ENCODE data around the gene RFX2. TPM values are rescaled to one million over a fixed set of nuclear protein-coding genes. Genes with fewer than 3 reads are reported as not detected.

Gene RFX2
- total and polyA plus RNA-seq, 10 of the 15 experiments (the other 5 are each of a cell fraction or from before 2014, with no cell fraction given), result 3.2 to 9.8 (median 4.7) TPM

DNA sequence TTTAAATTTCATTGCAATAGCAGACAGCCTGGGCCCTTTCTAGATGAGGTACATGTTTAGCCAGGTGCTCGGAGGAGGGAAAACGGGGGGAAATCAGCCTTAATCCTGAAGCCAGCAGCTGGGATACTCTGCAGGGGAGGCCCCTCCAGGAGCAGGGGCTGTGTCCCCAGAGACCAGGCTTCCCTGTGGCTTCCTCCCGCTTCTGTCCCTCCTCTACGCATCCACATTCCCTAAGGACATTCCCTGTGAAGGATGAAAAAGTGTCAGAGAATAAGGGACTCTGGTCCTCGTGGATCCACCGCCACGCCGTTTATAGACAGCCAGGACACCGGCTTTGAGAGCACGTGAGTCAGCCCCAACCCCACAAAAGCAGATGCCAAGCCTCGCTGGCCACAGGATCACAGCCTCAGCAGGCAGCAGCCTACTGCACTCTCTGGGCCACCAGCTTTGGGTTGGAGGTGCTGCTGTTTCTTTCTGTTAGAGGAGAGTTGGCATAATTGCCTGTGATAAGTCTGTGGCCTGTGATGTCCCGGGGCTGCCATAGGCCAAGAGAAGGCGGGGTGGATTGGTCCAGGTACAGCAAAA is 95.7 kb downstream of the RFX2 start:
- in situ Hi-C loops (cut with MboI) (no loop called here), intact Hi-C loops (cut with micrococcal nuclease; ENCODE audit: unreplicated experiment) (no loop called here)
- 0 out of 4 replicates have a peak, but pooled peaks cover 0 to 2% of the 10 kb centered on the region in 2 experiments for H3K27me3 ChIP-seq (replicated peaks in 1 of 2; ENCODE audit: control insufficient read depth in 2 of 2, insufficient read depth in 2 of 2, low read length in 1 of 2)
- WGBS (ENCODE audit: insufficient coverage, insufficient replicate concordance, low lambda C conversion rate, missing lambda C conversion rate), result 69% methylated on average over 13 of the region's 13 CpGs
- no peaks in the 10 kb centered on the region for H4K20me1 ChIP-seq (ENCODE audit: control insufficient read depth, insufficient read depth)
- no peak overlapping the region for H2AFZ ChIP-seq (ENCODE audit: control insufficient read depth, low read depth, low read length)
- no peak overlapping the region for H3K4me3 ChIP-seq
- POLR2A ChIA-PET, result no interaction called here
- SMC1A ChIA-PET (ENCODE audit: uncharacterized antibody, unreplicated experiment), result interaction anchor here (1.3 kb wide), 1 partner anchor 27 kb away, joined by 4 read pairs; no protein-coding TSS in a partner anchor
- H3K27ac ChIP-seq (ENCODE audit: control insufficient read depth, insufficient read depth), result no peak overlapping the region
- no peak for FAIRE-seq
- CTCF ChIA-PET, result interaction anchor here (1.5 to 3.1 kb wide), 2 partner anchors 8 to 47 kb away, joined by 6 to 14 read pairs; no protein-coding TSS in a partner anchor
- RAD21 ChIA-PET (ENCODE audit: unreplicated experiment), result no interaction called here
- H3K79me2 ChIP-seq (ENCODE audit: control insufficient read depth, insufficient read depth, low read length), result no peaks in the 10 kb centered on the region
- no peaks in the 10 kb centered on the region for H3K9me3 ChIP-seq (replicated peaks; ENCODE audit: control insufficient read depth, insufficient read depth, low read length)
- no peak for ATAC-seq
- no peak for DNase-seq (ENCODE audit: low read depth, low spot score)
- no peak for TF ChIP-seq MEF2B (IDR thresholded peaks at IDR 0.05; ENCODE audit: partially characterized antibody, poor library complexity, severe bottlenecking)
- TF ChIP-seq CBFB (IDR thresholded peaks at IDR 0.05; ENCODE audit: low read depth), result no peak
- TF ChIP-seq CREB1 (IDR thresholded peaks at IDR 0.05; ENCODE audit: low read depth), result no peak
- no peak for TF ChIP-seq MEF2A (IDR thresholded peaks at IDR 0.05; ENCODE audit: insufficient read depth, low read depth, low read length)
- no TSS peak for BruUV-seq (replicated peaks)
- H3K9ac ChIP-seq (ENCODE audit: control insufficient read depth, insufficient read depth, low read length), result no peak overlapping the region
- no peak overlapping the region for H3K4me2 ChIP-seq (ENCODE audit: control insufficient read depth, insufficient read depth)
- H3K4me1 ChIP-seq (ENCODE audit: control insufficient read depth, insufficient read depth, low read length), result no peaks in the 10 kb centered on the region
- no peaks in the 10 kb centered on the region for H3K36me3 ChIP-seq (ENCODE audit: control insufficient read depth in 2 of 2, insufficient read depth in 2 of 2, low read length in 1 of 2)

DNA sequence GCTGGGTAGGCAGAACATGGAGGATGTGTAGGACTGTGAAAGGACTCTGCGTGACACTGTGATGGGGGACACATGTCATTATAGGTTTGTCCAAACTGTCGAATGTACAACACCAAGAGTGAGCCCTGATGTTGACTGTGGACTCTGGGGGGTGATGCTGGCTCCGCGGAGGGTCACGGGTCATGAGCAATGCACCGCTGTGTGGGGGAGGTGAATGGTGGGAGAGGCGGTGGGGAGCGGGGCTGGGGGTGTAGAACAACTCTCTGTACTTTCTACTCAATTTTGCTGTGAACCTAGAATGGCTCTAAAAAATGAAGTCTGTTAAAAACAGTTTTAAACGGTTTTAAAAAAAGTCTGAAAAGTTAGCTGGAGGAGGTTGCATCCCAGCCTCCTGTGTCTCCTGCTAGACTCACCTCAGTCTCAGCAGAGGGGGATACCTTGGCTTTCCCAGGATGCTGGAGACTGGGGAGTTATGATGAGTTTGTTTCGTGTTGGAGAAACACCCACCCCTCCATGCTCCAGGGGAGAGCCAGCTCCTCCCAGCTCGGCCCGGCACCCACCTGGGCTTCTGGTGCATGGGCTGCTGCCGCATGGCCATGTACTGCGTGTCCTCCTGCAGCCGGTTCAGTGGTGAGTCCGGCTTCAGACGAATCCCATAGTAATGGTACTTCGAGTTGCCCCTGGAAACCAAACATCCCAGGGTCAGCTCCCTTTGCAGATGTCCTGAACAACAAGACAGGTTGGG is 97.7 kb downstream of the RFX2 start:
- Histone ChIP-seq H3K4me1 (ENCODE audit: control insufficient read depth, insufficient read depth, low read length) (no peaks in the 10 kb centered on the region), H3K27me3 (replicated peaks in 1 of 2; ENCODE audit: control insufficient read depth in 2 of 2, insufficient read depth in 2 of 2, low read length in 1 of 2) (0 out of 4 replicates have a peak, but pooled peaks cover 0 to 2% of the 10 kb centered on the region in 2 experiments), H3K4me3 (no peak overlapping the region), H3K36me3 (ENCODE audit: control insufficient read depth in 2 of 2, insufficient read depth in 2 of 2, low read length in 1 of 2) (no peaks in the 10 kb centered on the region), H3K9ac (ENCODE audit: control insufficient read depth, insufficient read depth, low read length) (no peak overlapping the region), H2AFZ (ENCODE audit: control insufficient read depth, low read depth, low read length) (no peak overlapping the region), H3K9me3 (replicated peaks; ENCODE audit: control insufficient read depth, insufficient read depth, low read length) (no peaks in the 10 kb centered on the region), H3K79me2 (ENCODE audit: control insufficient read depth, insufficient read depth, low read length) (no peaks in the 10 kb centered on the region), H3K27ac (ENCODE audit: control insufficient read depth, insufficient read depth) (no peak overlapping the region), H3K4me2 (ENCODE audit: control insufficient read depth, insufficient read depth) (no peak overlapping the region), H4K20me1 (ENCODE audit: control insufficient read depth, insufficient read depth) (no peaks in the 10 kb centered on the region)
- POLR2A ChIA-PET, result no interaction called here
- ATAC-seq (no peak), FAIRE-seq (no peak), DNase-seq (ENCODE audit: low read depth, low spot score) (no peak)
- BruUV-seq (replicated peaks), result no TSS peak
- 70% methylated on average over 18 of the region's 18 CpGs for WGBS (ENCODE audit: insufficient coverage, insufficient replicate concordance, low lambda C conversion rate, missing lambda C conversion rate)
- in situ Hi-C loops (cut with MboI), result no loop called here
- SMC1A ChIA-PET (ENCODE audit: uncharacterized antibody, unreplicated experiment), result no interaction called here
- RAD21 ChIA-PET (ENCODE audit: unreplicated experiment), result interaction anchor here (1.6 kb wide), 1 partner anchor 10 kb away, joined by 3 read pairs; no protein-coding TSS in a partner anchor
- CTCF ChIA-PET, result interaction anchor here (1.5 to 3.1 kb wide), 2 partner anchors 10 to 45 kb away, joined by 6 to 14 read pairs; no protein-coding TSS in a partner anchor
- intact Hi-C loops (cut with micrococcal nuclease; ENCODE audit: unreplicated experiment), result no loop called here
- TF ChIP-seq EP300 (IDR thresholded peaks at IDR 0.05; ENCODE audit: borderline replicate concordance in 1 of 2, control insufficient read depth in 1 of 2, low read depth in 2 of 2, low read length in 2 of 2) (no peak), CHD1 (IDR thresholded peaks at IDR 0.05; ENCODE audit: low read depth, low read length) (no peak), IRF4 (IDR thresholded peaks at IDR 0.05; ENCODE audit: low read depth, low read length) (no peak), NR2F1 (conservative IDR thresholded peaks at IDR 0.05) (no peak)
- TF ChIP-seq, protein P1, sequence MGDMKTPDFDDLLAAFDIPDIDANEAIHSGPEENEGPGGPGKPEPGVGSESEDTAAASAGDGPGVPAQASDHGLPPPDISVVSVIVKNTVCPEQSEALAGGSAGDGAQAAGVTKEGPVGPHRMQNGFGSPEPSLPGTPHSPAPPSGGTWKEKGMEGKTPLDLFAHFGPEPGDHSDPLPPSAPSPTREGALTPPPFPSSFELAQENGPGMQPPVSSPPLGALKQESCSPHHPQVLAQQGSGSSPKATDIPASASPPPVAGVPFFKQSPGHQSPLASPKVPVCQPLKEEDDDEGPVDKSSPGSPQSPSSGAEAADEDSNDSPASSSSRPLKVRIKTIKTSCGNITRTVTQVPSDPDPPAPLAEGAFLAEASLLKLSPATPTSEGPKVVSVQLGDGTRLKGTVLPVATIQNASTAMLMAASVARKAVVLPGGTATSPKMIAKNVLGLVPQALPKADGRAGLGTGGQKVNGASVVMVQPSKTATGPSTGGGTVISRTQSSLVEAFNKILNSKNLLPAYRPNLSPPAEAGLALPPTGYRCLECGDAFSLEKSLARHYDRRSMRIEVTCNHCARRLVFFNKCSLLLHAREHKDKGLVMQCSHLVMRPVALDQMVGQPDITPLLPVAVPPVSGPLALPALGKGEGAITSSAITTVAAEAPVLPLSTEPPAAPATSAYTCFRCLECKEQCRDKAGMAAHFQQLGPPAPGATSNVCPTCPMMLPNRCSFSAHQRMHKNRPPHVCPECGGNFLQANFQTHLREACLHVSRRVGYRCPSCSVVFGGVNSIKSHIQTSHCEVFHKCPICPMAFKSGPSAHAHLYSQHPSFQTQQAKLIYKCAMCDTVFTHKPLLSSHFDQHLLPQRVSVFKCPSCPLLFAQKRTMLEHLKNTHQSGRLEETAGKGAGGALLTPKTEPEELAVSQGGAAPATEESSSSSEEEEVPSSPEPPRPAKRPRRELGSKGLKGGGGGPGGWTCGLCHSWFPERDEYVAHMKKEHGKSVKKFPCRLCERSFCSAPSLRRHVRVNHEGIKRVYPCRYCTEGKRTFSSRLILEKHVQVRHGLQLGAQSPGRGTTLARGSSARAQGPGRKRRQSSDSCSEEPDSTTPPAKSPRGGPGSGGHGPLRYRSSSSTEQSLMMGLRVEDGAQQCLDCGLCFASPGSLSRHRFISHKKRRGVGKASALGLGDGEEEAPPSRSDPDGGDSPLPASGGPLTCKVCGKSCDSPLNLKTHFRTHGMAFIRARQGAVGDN (IDR thresholded peaks at IDR 0.05), result no peak
- TF ChIP-seq, protein P2, sequence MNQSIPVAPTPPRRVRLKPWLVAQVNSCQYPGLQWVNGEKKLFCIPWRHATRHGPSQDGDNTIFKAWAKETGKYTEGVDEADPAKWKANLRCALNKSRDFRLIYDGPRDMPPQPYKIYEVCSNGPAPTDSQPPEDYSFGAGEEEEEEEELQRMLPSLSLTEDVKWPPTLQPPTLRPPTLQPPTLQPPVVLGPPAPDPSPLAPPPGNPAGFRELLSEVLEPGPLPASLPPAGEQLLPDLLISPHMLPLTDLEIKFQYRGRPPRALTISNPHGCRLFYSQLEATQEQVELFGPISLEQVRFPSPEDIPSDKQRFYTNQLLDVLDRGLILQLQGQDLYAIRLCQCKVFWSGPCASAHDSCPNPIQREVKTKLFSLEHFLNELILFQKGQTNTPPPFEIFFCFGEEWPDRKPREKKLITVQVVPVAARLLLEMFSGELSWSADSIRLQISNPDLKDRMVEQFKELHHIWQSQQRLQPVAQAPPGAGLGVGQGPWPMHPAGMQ (IDR thresholded peaks at IDR 0.05; ENCODE audit: borderline replicate concordance), result no peak
